HepG2 (cell line): ENCODE data around the gene FER1L5. TPM values are rescaled to one million over a fixed set of nuclear protein-coding genes. Genes with fewer than 3 reads are reported as not detected.

ENCODE experiments used
- ATAC-seq: fragments of 200-7000 bp; cut with Tn5 transposase; 3 replicates; pipeline ENCODE4 v1.9.1; 2020; ENCODE audit warnings: mild to moderate bottlenecking, moderate library complexity
- BruUV-seq: library from RNA; stranded (reverse); fragments of 400-500 nt; replicated peaks from 2 replicates; lab custom pipeline; 2021; lab: Mats Ljungman, UMichigan
- CTCF ChIA-PET: fragments of 300-600 bp; formaldehyde crosslinking; extraction: SDS; loops from one replicate; lab custom pipeline; 2021; ENCODE audit warnings: low total read pairs, inconsistent platforms, low intra/inter-chr PET ratio; lab: Yijun Ruan, JAX
- POLR2A ChIA-PET: fragments of 350-600 bp; sonication (Branson Sonifier 250); formaldehyde crosslinking; loops from one replicate; lab custom pipeline; 2020; ENCODE audit warnings: antibody characterized with exemption, inconsistent platforms; lab: Yijun Ruan, JAX
- DNase-seq: peaks from one replicate; pipeline ENCODE4 v3.0.0-alpha.2; 2015; ENCODE audit warnings: low spot score
- FAIRE-seq: peaks from 3 replicates; lab custom pipeline; 2011; peaks lifted over from hg19 to GRCh38; lab: Jason Lieb, UNC
- H2AFZ ChIP-seq: one replicate; pipeline ENCODE4 v1.6.1; 2011; ENCODE audit warnings: low read length, inconsistent platforms
- H3K27ac ChIP-seq: fragments of 300-600 bp; 3 replicates; pipeline ENCODE4 v1.8.0; 2011; ENCODE audit warnings: mixed run types, mild to moderate bottlenecking, mixed read lengths, low read length, inconsistent platforms; ENCODE audit not compliant: insufficient read depth; ENCODE audit errors: extremely low read length
- H3K27me3 ChIP-seq, 2 experiments: fragments of 200-600 bp in 1 of 2; 2 replicates in 1 of 2; 3 replicates in 1 of 2; pipeline versions ENCODE4 v1.6.0 to v1.8.0; 2011; ENCODE audit warnings: low read length in 2 of 2, mild to moderate bottlenecking in 2 of 2, moderate library complexity in 2 of 2, inconsistent platforms in 1 of 2; ENCODE audit not compliant: insufficient read depth in 2 of 2, control insufficient read depth in 1 of 2
- H3K36me3 ChIP-seq, 2 experiments: fragments of 200-600 bp in 1 of 2; replicated peaks in 1 of 2; 2 replicates in 1 of 2; 3 replicates in 1 of 2; pipeline versions ENCODE4 v1.5.1 to v1.8.0; 2011; ENCODE audit warnings: low read length in 2 of 2, inconsistent platforms in 1 of 2; ENCODE audit not compliant: insufficient read depth in 2 of 2, control insufficient read depth in 1 of 2
- H3K4me1 ChIP-seq: 2 replicates; pipeline ENCODE4 v1.5.1; 2012; ENCODE audit warnings: low read length, inconsistent platforms; ENCODE audit not compliant: insufficient read depth
- H3K4me2 ChIP-seq: 2 replicates; pipeline ENCODE4 v1.6.0; 2011; ENCODE audit warnings: low read depth, low read length, inconsistent platforms
- H3K4me3 ChIP-seq, 3 experiments: fragments of 200-600 bp in 1 of 3; sonication (generic), shearing (Covaris generic) in 1 of 3; replicated peaks in 1 of 3; 2 replicates each; pipeline ENCODE4 v1.5.1; 2011 to 2016; ENCODE audit warnings: low read length in 3 of 3, inconsistent platforms in 2 of 3, low read depth in 2 of 3, mild to moderate bottlenecking in 2 of 3, control low read depth in 1 of 3, mixed read lengths in 1 of 3; ENCODE audit not compliant: insufficient read depth in 1 of 3
- H3K79me2 ChIP-seq: one replicate; pipeline ENCODE4 v1.6.1; 2011; ENCODE audit warnings: low read length, inconsistent platforms; ENCODE audit not compliant: insufficient read depth
- H3K9ac ChIP-seq: 2 replicates; pipeline ENCODE4 v1.6.0; 2011; ENCODE audit warnings: mild to moderate bottlenecking, low read depth, low read length, inconsistent platforms; ENCODE audit not compliant: insufficient read depth
- H3K9me3 ChIP-seq: 2 replicates; pipeline ENCODE4 v1.5.1; 2012; ENCODE audit warnings: mild to moderate bottlenecking, low read length
- H4K20me1 ChIP-seq: 2 replicates; pipeline ENCODE4 v1.6.0; 2011; ENCODE audit warnings: inconsistent platforms, mild to moderate bottlenecking, low read length, moderate library complexity; ENCODE audit not compliant: insufficient read depth
- ADNP ChIP-seq: sonication (generic); formaldehyde crosslinking; IDR thresholded peaks from 2 replicates; pipeline ENCODE4 v1.4.0; 2020; ENCODE audit warnings: missing genetic modification reagents
- CCAR2 ChIP-seq: fragments of 200-400 bp; formaldehyde crosslinking; optimal IDR thresholded peaks from 2 replicates; pipeline ENCODE3; 2018; ENCODE audit warnings: low read depth, mild to moderate bottlenecking, low read length, moderate library complexity
- KAT8 ChIP-seq: IDR thresholded peaks from 2 replicates; pipeline ENCODE4 v1.6.1; 2016; ENCODE audit warnings: missing genetic modification reagents, missing compliant biosample characterization
- KDM2A ChIP-seq: sonication (generic); formaldehyde crosslinking; IDR thresholded peaks from 2 replicates; pipeline ENCODE4 v1.4.0; 2020; ENCODE audit warnings: low read depth, missing genetic modification reagents, borderline replicate concordance
- MYNN ChIP-seq: sonication (generic); formaldehyde crosslinking; IDR thresholded peaks from 2 replicates; pipeline ENCODE4 v1.4.0; 2020; ENCODE audit warnings: mild to moderate bottlenecking, low read depth, missing genetic modification reagents
- NCOA5 ChIP-seq: sonication (generic); formaldehyde crosslinking; IDR thresholded peaks from 2 replicates; pipeline ENCODE4 v1.4.0; 2020; ENCODE audit warnings: missing genetic modification reagents
- PTBP1 ChIP-seq: fragments of 200-400 bp; formaldehyde crosslinking; IDR thresholded peaks from 2 replicates; pipeline ENCODE4 v1.6.1; 2018; ENCODE audit warnings: low read length, low read depth; ENCODE audit not compliant: poor library complexity, severe bottlenecking
- TEAD3 ChIP-seq: optimal IDR thresholded peaks from 2 replicates; pipeline ENCODE3; 2016; ENCODE audit warnings: borderline replicate concordance
- ZNF292 ChIP-seq: sonication (generic); formaldehyde crosslinking; IDR thresholded peaks from 2 replicates; pipeline ENCODE4 v1.8.1; 2022; ENCODE audit warnings: mild to moderate bottlenecking, low read depth, missing genetic modification reagents, borderline replicate concordance
- ZNF317 ChIP-seq: sonication (generic); formaldehyde crosslinking; IDR thresholded peaks from 2 replicates; pipeline ENCODE4 v1.5.0; 2020; ENCODE audit warnings: mild to moderate bottlenecking, missing genetic modification reagents
- ZNF510 ChIP-seq: sonication (generic); formaldehyde crosslinking; IDR thresholded peaks from 2 replicates; pipeline ENCODE4 v1.4.0; 2020; ENCODE audit warnings: low read depth, mild to moderate bottlenecking, missing genetic modification reagents
- ZNF530 ChIP-seq: sonication (generic); formaldehyde crosslinking; IDR thresholded peaks from 2 replicates; pipeline ENCODE4 v1.5.0; 2020; ENCODE audit warnings: low read depth, mild to moderate bottlenecking, missing genetic modification reagents
- ZNF557 ChIP-seq: sonication (generic); formaldehyde crosslinking; IDR thresholded peaks from 2 replicates; pipeline ENCODE4 v1.4.0; 2020; ENCODE audit warnings: missing genetic modification reagents
- ZNF720 ChIP-seq: sonication (generic); formaldehyde crosslinking; IDR thresholded peaks from 2 replicates; pipeline ENCODE4 v1.4.0; 2020; ENCODE audit warnings: missing genetic modification reagents
- ZNF761 ChIP-seq: sonication (generic); formaldehyde crosslinking; conservative IDR thresholded peaks from 2 replicates; pipeline ENCODE4 v1.4.0; 2020; ENCODE audit warnings: mild to moderate bottlenecking, missing genetic modification reagents
- ZNF772 ChIP-seq: sonication (generic); formaldehyde crosslinking; IDR thresholded peaks from 2 replicates; pipeline ENCODE4 v1.5.0; 2020; ENCODE audit warnings: mild to moderate bottlenecking, missing genetic modification reagents
- ZNF792 ChIP-seq: IDR thresholded peaks from 2 replicates; pipeline ENCODE4 v1.6.1; 2016
- WGBS: methylation state at CpG from one replicate; pipeline ENCODE4 v1.1.6; 2017; ENCODE audit warnings: low lambda C conversion rate; 5-methylcytosine and 5-hydroxymethylcytosine counted together
- in situ Hi-C: cut with HindIII; loops from 2 replicates; pipeline ENCODE4 v1.10.0; 2017; ENCODE audit warnings: low pct_unique_long_range_greater_than_20kb; ENCODE audit not compliant: extremely low pct_ligation_motif_present
- intact Hi-C: fragments of 100-400 bp; cut with micrococcal nuclease; formaldehyde crosslinking; loops from one replicate; pipeline ENCODE4 v1.10.0; 2022; ENCODE audit not compliant: unreplicated experiment
- polyA plus RNA-seq, 8 experiments: library from polyadenylated mRNA; depleted of rRNA in 3 of 8; stranded (reverse) in 7 of 8; unstranded in 1 of 8; fragments of >200 nt; fragmentation: Illumina TruSeq in 4 of 8; extraction: Trizol in 4 of 8; gene quantifications; 2 replicates each; pipeline versions ENCODE4 v1.2.1 to v1.2.3, GENCODE V29; 2011 to 2016; ENCODE audit warnings: low read depth in 4 of 8, missing spikeins in 1 of 8, mixed read lengths in 1 of 8; ENCODE audit not compliant: insufficient read depth in 1 of 8
- total RNA-seq, 5 experiments: library from RNA; depleted of rRNA; stranded (reverse); fragments of >200 nt; fragmentation: Illumina TruSeq; extraction: Trizol; gene quantifications; 2 replicates each; pipeline ENCODE4 v1.2.3, GENCODE V29; 2016; ENCODE audit warnings: low read depth in 1 of 5
- TF ChIP-seq, protein P1 (sequence below): sonication (generic); formaldehyde crosslinking; IDR thresholded peaks from 2 replicates; pipeline ENCODE4 v1.5.0; 2020; ENCODE audit warnings: missing genetic modification reagents

Gene FER1L5
- total and polyA plus RNA-seq, 2 of the 13 experiments (the other 11 are each of a cell fraction or from before 2014, with no cell fraction given) = 0.02 to 0.08 TPM

GRCh38 chr2:96661324-96661723 is 18.8 kb downstream of the FER1L5 start (continued):
- TF ChIP-seq ADNP (CRISPR knock-in tag) (no peak), KDM2A (CRISPR knock-in tag) (no peak), TEAD3 (no peak), ZNF530 (no peak), CCAR2 (no peak)

DNA sequence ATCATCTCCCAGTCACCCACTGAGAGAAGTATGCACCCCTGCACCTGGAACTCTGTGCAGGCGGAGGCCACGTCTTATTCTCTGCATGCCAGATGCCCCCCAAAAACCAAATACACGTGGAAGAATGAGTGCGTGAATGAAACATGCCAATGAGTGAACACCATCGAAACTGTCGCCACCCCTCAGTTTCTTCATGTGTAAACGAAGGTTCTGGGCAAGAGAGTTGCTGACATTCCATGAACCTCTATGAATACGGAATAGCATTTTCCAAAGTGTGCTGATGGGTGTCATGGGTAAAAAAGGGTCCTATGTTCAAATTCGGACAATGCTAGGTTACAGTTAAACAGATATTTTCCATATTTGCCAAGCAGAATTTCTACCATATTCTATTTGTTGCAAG is 19.8 kb downstream of the FER1L5 start:
- DNase-seq (no peak), ATAC-seq (no peak), FAIRE-seq (no peak)
- Histone ChIP-seq H3K27me3 (peaks cover 0 to 22% of the 10 kb centered on the region in 2 experiments; a peak in 3 of 5 replicates), H3K9me3 (no peaks in the 10 kb centered on the region), H3K4me2 (no peak overlapping the region), H4K20me1 (no peaks in the 10 kb centered on the region), H3K36me3 (no peaks in the 10 kb centered on the region), H2AFZ (no peak overlapping the region), H3K79me2 (no peaks in the 10 kb centered on the region), H3K9ac (no peak overlapping the region), H3K4me1 (peaks cover 13% of the 10 kb centered on the region; the same call in 1 of the 2 replicates), H3K27ac (no peak overlapping the region), H3K4me3 (no peak overlapping the region)
- in situ Hi-C loops (no loop called here), intact Hi-C loops (no loop called here)
- POLR2A ChIA-PET = no interaction called here
- CTCF ChIA-PET = no interaction called here
- WGBS = 55% methylated on average over 9 of the region's 9 CpGs
- BruUV-seq = no TSS peak
- TF ChIP-seq KAT8 (CRISPR knock-in tag) = no peak
- TF ChIP-seq ZNF317 (CRISPR knock-in tag) = peak; percentile 77

GRCh38 chr2:96663177-96663576 is 20.6 kb downstream of the FER1L5 start:
- H3K27me3 ChIP-seq = peaks cover 0 to 22% of the 10 kb centered on the region in 2 experiments; a peak in 3 of 5 replicates
- intact Hi-C loops (no loop called here), in situ Hi-C loops (no loop called here)
- no peak for ATAC-seq
- H3K4me3 ChIP-seq = no peak overlapping the region
- POLR2A ChIA-PET = no interaction called here
- H3K79me2 ChIP-seq = no peaks in the 10 kb centered on the region
- no peak overlapping the region for H2AFZ ChIP-seq
- no peak overlapping the region for H3K9ac ChIP-seq
- H3K36me3 ChIP-seq = no peaks in the 10 kb centered on the region
- H3K4me2 ChIP-seq = no peak overlapping the region
- BruUV-seq = no TSS peak
- H3K4me1 ChIP-seq = peaks cover 13% of the 10 kb centered on the region; the same call in 1 of the 2 replicates
- no peak overlapping the region for H3K27ac ChIP-seq
- no peak for FAIRE-seq
- H3K9me3 ChIP-seq = no peaks in the 10 kb centered on the region
- CTCF ChIA-PET = no interaction called here
- H4K20me1 ChIP-seq = no peaks in the 10 kb centered on the region
- DNase-seq = no peak
- WGBS = 50% methylated on average over 5 of the region's 5 CpGs
- TF ChIP-seq ZNF792 (CRISPR knock-in tag) (no peak), PTBP1 (no peak), ZNF761 (CRISPR knock-in tag) (no peak), ZNF510 (no peak), ZNF772 (no peak), MYNN (CRISPR knock-in tag) (no peak), ZNF557 (CRISPR knock-in tag) (no peak), ZNF292 (CRISPR knock-in tag) (no peak), NCOA5 (CRISPR knock-in tag) (no peak), ZNF720 (no peak)
- TF ChIP-seq, protein P1, sequence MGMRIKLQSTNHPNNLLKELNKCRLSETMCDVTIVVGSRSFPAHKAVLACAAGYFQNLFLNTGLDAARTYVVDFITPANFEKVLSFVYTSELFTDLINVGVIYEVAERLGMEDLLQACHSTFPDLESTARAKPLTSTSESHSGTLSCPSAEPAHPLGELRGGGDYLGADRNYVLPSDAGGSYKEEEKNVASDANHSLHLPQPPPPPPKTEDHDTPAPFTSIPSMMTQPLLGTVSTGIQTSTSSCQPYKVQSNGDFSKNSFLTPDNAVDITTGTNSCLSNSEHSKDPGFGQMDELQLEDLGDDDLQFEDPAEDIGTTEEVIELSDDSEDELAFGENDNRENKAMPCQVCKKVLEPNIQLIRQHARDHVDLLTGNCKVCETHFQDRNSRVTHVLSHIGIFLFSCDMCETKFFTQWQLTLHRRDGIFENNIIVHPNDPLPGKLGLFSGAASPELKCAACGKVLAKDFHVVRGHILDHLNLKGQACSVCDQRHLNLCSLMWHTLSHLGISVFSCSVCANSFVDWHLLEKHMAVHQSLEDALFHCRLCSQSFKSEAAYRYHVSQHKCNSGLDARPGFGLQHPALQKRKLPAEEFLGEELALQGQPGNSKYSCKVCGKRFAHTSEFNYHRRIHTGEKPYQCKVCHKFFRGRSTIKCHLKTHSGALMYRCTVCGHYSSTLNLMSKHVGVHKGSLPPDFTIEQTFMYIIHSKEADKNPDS (CRISPR knock-in tag) = no peak
